ENCODE data around the gene ZNF512B.
A peak's percentile ranks its signal among the peaks of the same experiment; 100 is the strongest.
"Not testable (repeated sequence)": the region's sequence is repeated elsewhere in the genome, so short reads cannot be mapped to it uniquely, and the experiment has no call there.

ZNF512B gene

GRCh38 chr20:63933646-63934045 is 36.1 kb downstream of the ZNF512B start:
- no peak for DNase-seq (ENCODE audit: low spot score)

GRCh38 chr20:63932606-63933160 is 37.0 kb downstream of the ZNF512B start:
- no peak for DNase-seq (ENCODE audit: low spot score)

GRCh38 chr20:63931735-63932134 is 38.0 kb downstream of the ZNF512B start:
- DNase-seq (ENCODE audit: low spot score), result no peak

GRCh38 chr20:63930971-63931553 is 38.7 kb downstream of the ZNF512B start:
- no peak for DNase-seq (ENCODE audit: low spot score)

GRCh38 chr20:63929473-63929883 is 40.3 kb downstream of the ZNF512B start:
- DNase-seq (ENCODE audit: low spot score), result not testable (repeated sequence)

GRCh38 chr20:63929071-63929470 is 40.7 kb downstream of the ZNF512B start:
- no peak for DNase-seq (ENCODE audit: low spot score)

- DNase-seq (ENCODE audit: low spot score), result no peak
These were observed 43.4 kb downstream of the ZNF512B start for GRCh38 chr20:63926298-63926697.

- no peak for DNase-seq (ENCODE audit: low spot score)
These were observed 45.5 kb downstream of the ZNF512B start for GRCh38 chr20:63924241-63924640.

GRCh38 chr20:63923651-63924050 is 46.1 kb downstream of the ZNF512B start:
- DNase-seq (ENCODE audit: low spot score), result no peak

GRCh38 chr20:63920226-63920625 is 49.5 kb downstream of the ZNF512B start:
- DNase-seq (ENCODE audit: low spot score), result no peak

GRCh38 chr20:63919130-63919529 is 50.6 kb downstream of the ZNF512B start:
- peak; percentile 24 for DNase-seq (ENCODE audit: low spot score)

- no peak for DNase-seq (ENCODE audit: low spot score)
These were observed 51.9 kb downstream of the ZNF512B start for GRCh38 chr20:63917811-63918210.

- not testable (repeated sequence) for DNase-seq (ENCODE audit: low spot score)
These were observed 53.3 kb downstream of the ZNF512B start for GRCh38 chr20:63916371-63916939.

GRCh38 chr20:63915471-63915870 is 54.3 kb downstream of the ZNF512B start:
- DNase-seq (ENCODE audit: low spot score), result peak; percentile 77

- DNase-seq (ENCODE audit: low spot score), result no peak
These were observed 56.0 kb downstream of the ZNF512B start for GRCh38 chr20:63913768-63914167.

GRCh38 chr20:63911176-63911575 is 58.6 kb downstream of the ZNF512B start:
- peak; percentile 60 for DNase-seq (ENCODE audit: low spot score)

GRCh38 chr20:63908008-63908682 is 61.6 kb downstream of the ZNF512B start:
- DNase-seq (ENCODE audit: low spot score), result no peak

Data from globus pallidus (tissue), 1 donor.